Psoas muscle (tissue), 8 donors: ENCODE data around the gene CDH6. TPM values are rescaled to one million over a fixed set of nuclear protein-coding genes. Genes with fewer than 3 reads are reported as not detected.

Source experiments
- ATAC-seq, 4 donors: fragments of 200-7000 bp; cut with Tn5 transposase; one replicate each; pipeline ENCODE4 v1.9.1; 2020; ENCODE audit warnings: moderate library complexity in 3 of 4, mild to moderate bottlenecking in 2 of 4
- DNase-seq, 2 donors: peaks; one replicate each; pipeline ENCODE4 v3.0.0-alpha.2; 2020
- H3K27ac ChIP-seq: fragments of 200-600 bp; one replicate; pipeline ENCODE4 v1.8.0; 2022
- H3K27me3 ChIP-seq, 3 donors: fragments of 200-600 bp in 1 of 3; one replicate each; pipeline versions ENCODE4 v1.6.1 to v1.8.0; 2013 to 2022; ENCODE audit warnings: low read length in 2 of 3, mild to moderate bottlenecking in 2 of 3, moderate library complexity in 1 of 3; ENCODE audit not compliant: insufficient read depth in 3 of 3
- H3K36me3 ChIP-seq, 2 donors: fragments of 200-600 bp in 1 of 2; one replicate each; pipeline versions ENCODE4 v1.6.1 to v1.8.0; 2013 to 2022; ENCODE audit warnings: low read depth in 1 of 2, mild to moderate bottlenecking in 1 of 2, moderate library complexity in 1 of 2; ENCODE audit not compliant: insufficient read depth in 1 of 2
- H3K4me1 ChIP-seq: fragments of 200-600 bp; one replicate; pipeline ENCODE4 v1.8.0; 2022
- H3K4me3 ChIP-seq: fragments of 200-600 bp; one replicate; pipeline ENCODE4 v1.8.0; 2022; ENCODE audit warnings: mild to moderate bottlenecking
- H3K9me3 ChIP-seq: fragments of 200-600 bp; one replicate; pipeline ENCODE4 v1.8.0; 2022
- WGBS, 3 donors: extraction: QIAGEN DNeasy Blood & Tissue Kit; methylation state at CpG; one replicate each; pipeline versions ENCODE4 v1.1.6 to v1.1.7; 2013; 5-methylcytosine and 5-hydroxymethylcytosine counted together
- intact Hi-C, 2 donors: fragments of 100-400 bp; cut with DNase I; formaldehyde crosslinking; loops; one replicate each; pipeline versions ENCODE4 v1.11.0 to v1.14.2; 2022
- polyA plus RNA-seq, 3 donors: library from polyadenylated mRNA; stranded (reverse); fragments of 200-250 nt; gene quantifications; one replicate each; pipeline ENCODE4 v1.2.3, GENCODE V29; 2013
- total RNA-seq, 4 donors: library from RNA; stranded (reverse); fragmentation: NEBNext Ultra II Directional in 2 of 4; extraction: Animal tissue kit (Norgen Biotek cat#: 25700) in 2 of 4; gene quantifications; one replicate each; pipeline versions ENCODE4 v1.2.1 to v1.2.4, GENCODE V29; 2021 to 2023
- TF ChIP-seq, protein P1 (sequence below): fragments of 200-600 bp; IDR thresholded peaks from one replicate; pipeline ENCODE4 v1.8.0; 2022; ENCODE audit warnings: antibody characterized with exemption
- donor health status: healthy with polysubstance abuse.
- donor health status: DM: no; HTN: no; CAD: no; lungs with moderate emphysema.
- donor health status: Bipolar disorder and iron deficiency.
- donor health status: healthy.
- donor health status: DM: yes; HTN: yes; CAD: no.
- donor health status: DM: no; HTN: no; CAD: no.
- donor health status: DM: no; HTN: no; CAD: no.
- donor health status: DM: yes; HTN: yes; CAD: no.

Gene CDH6
- total and polyA plus RNA-seq, 7 donors = 0.30 to 3.4 (median 0.77) TPM

DNA sequence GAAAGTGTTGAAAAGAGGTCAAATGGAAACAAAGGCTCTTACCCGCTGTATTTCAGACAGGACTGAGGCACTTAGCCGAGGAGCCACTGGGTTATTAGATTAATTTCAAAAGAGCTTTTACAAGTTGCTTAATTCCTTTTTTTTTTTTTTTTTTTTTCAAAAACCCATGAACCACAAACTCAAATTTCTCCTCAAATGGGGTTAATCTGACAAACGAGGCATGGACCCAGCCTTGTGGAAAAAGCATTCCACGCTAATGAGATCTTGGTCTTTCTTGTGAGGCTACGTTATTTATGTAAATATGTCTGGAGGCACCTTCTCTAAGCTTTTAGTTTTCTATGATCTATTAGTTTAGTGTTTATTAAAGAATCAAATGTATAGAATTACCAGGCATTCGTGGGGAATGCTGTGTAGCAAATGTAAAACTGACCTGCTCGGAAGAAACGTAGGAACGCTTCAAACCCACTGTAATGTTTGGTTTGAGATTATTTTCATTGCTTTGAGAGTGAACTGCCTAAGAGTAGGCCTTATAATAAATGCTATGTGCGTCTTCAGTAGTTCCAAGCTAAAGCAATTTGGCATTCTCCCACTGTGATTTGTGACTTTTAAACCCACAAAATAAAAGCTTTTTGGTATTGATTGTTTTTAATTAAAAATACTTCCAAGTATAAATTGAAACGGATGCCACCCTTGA is 134.7 kb downstream of the CDH6 start:
- whole genome bisulfite sequencing, 3 donors = 59 to 68% (median 63%) methylated on average over 11 of the region's 11 CpGs
- DNase-seq = no peak
- intact Hi-C loops = no loop called here

DNA sequence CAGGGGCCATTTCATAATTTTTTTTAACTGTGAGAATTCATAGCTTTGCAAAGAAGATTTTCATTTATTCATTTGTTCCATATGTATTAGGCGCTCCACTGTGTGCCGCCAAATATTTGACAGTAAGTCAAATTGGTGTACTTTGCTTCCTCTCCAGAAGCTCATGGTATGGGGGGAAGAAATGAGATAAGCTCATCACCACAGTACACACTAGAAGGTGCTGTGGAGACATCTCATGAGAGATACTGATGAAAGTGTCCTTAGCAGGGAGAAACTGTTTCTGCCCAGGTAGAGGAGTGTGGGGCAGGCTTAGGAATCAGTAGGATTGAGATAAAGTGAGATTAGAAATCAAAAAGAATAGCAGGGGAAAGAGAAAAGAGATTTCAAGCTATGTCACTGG is 136.2 kb downstream of the CDH6 start:
- Histone ChIP-seq H3K27me3 (no peaks in the 10 kb centered on the region), H3K36me3 (no peaks in the 10 kb centered on the region), H3K4me3 (no peak overlapping the region), H3K4me1 (no peaks in the 10 kb centered on the region), H3K9me3 (no peaks in the 10 kb centered on the region), H3K27ac (no peak overlapping the region)
- WGBS, 3 donors = 91 to 95% (median 93%) methylated on average over 2 of the region's 2 CpGs
- TF ChIP-seq, protein P1, sequence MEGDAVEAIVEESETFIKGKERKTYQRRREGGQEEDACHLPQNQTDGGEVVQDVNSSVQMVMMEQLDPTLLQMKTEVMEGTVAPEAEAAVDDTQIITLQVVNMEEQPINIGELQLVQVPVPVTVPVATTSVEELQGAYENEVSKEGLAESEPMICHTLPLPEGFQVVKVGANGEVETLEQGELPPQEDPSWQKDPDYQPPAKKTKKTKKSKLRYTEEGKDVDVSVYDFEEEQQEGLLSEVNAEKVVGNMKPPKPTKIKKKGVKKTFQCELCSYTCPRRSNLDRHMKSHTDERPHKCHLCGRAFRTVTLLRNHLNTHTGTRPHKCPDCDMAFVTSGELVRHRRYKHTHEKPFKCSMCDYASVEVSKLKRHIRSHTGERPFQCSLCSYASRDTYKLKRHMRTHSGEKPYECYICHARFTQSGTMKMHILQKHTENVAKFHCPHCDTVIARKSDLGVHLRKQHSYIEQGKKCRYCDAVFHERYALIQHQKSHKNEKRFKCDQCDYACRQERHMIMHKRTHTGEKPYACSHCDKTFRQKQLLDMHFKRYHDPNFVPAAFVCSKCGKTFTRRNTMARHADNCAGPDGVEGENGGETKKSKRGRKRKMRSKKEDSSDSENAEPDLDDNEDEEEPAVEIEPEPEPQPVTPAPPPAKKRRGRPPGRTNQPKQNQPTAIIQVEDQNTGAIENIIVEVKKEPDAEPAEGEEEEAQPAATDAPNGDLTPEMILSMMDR = no peak
- no peak for DNase-seq
- intact Hi-C loops = no loop called here
- ATAC-seq = no peak

More for the DNA sequence above, 134.7 kb downstream of the CDH6 start:
- Histone ChIP-seq H3K27me3 (no peaks in the 10 kb centered on the region), H3K36me3 (no peaks in the 10 kb centered on the region), H3K4me1 (no peaks in the 10 kb centered on the region), H3K4me3 (no peak overlapping the region), H3K9me3 (no peaks in the 10 kb centered on the region), H3K27ac (no peak overlapping the region)
- TF ChIP-seq, protein P1 = no peak
- no peak for ATAC-seq

DNA sequence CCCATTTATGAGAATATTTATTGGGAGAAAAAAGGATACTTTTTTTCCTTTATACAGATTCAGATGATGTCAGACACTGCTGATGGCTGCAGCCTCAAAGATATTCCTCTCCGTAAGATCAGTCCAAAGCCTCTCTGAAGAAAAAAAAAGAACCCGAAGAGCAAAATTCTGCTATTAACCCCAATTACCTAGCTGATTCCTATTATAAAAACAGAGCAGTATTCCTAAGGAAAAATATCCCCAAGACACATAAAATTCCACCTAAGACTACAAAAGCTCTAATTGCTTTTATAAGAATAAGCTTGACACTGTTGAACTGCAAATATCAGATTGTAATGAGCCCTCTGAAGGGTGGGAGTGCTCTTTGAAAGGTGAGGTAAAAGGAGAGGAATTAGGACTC is 138.7 kb downstream of the CDH6 start:
- no peak overlapping the region for H3K4me3 ChIP-seq
- H3K27me3 ChIP-seq = no peaks in the 10 kb centered on the region
- no peak for DNase-seq
- H3K4me1 ChIP-seq = no peaks in the 10 kb centered on the region
- H3K9me3 ChIP-seq = no peaks in the 10 kb centered on the region
- 77 to 85% (median 85%) methylated on average over 2 of the region's 2 CpGs for WGBS, 3 donors
- TF ChIP-seq, protein P1 = no peak
- H3K27ac ChIP-seq = no peak overlapping the region
- H3K36me3 ChIP-seq = no peaks in the 10 kb centered on the region
- intact Hi-C loops = no loop called here
- ATAC-seq = no peak

DNA sequence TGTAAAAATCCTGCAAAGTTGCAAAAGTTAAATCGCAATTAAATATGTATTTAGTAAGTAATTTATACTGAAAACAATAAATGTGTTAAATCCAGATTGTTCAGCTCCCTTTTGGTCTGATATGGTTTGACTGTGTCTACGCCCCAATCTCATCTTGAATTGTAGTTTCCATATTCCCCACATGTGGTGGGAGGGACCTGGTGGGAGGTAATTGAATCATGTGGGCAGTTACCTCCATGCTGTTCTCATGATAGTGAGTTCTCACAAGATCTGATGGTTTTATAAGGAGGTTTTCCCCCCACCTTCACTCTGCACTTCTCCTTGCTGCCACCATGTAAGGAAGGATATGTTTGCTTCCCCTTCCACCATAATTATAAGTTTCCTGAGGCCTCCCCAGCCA is 140.0 kb downstream of the CDH6 start:
- ATAC-seq = no peak

More for the DNA sequence above, 140.0 kb downstream of the CDH6 start:
- no peak overlapping the region for H3K4me3 ChIP-seq
- H3K4me1 ChIP-seq = no peaks in the 10 kb centered on the region
- H3K9me3 ChIP-seq = no peaks in the 10 kb centered on the region
- no peak overlapping the region for H3K27ac ChIP-seq
- DNase-seq = no peak
- TF ChIP-seq, protein P1 = no peak
- no peaks in the 10 kb centered on the region for H3K27me3 ChIP-seq
- WGBS, 3 donors = 89 to 91% (median 91%) methylated on average over 2 of the region's 2 CpGs
- no peaks in the 10 kb centered on the region for H3K36me3 ChIP-seq
- intact Hi-C loops = no loop called here
